Memory B cell (primary cell): ENCODE data around the gene SH3RF3.
A peak's percentile ranks its signal among the peaks of the same experiment; 100 is the strongest.

Source experiments
- ATAC-seq: fragments of 150-1000 bp; cut with Tn5 transposase; 2 replicates; pipeline ENCODE4 v1.10.0; 2021; ENCODE audit warnings: low read depth, mild to moderate bottlenecking, moderate library complexity
- DNase-seq, 2 donors: peaks; one replicate each; pipeline ENCODE4 v3.0.0; 2022; ENCODE audit warnings: low spot score in 2 of 2
- H3K27ac Mint-ChIP-seq: one replicate; pipeline ENCODE4 v1.8.0; 2022; ENCODE audit warnings: mild to moderate bottlenecking, moderate library complexity, mixed read lengths
- H3K27me3 Mint-ChIP-seq: one replicate; pipeline ENCODE4 v1.8.0; 2022; ENCODE audit warnings: mixed read lengths
- H3K36me3 Mint-ChIP-seq: one replicate; pipeline ENCODE4 v1.8.0; 2022; ENCODE audit warnings: mild to moderate bottlenecking, mixed read lengths
- H3K4me1 Mint-ChIP-seq: one replicate; pipeline ENCODE4 v1.8.0; 2022; ENCODE audit warnings: mixed read lengths
- H3K4me3 Mint-ChIP-seq: one replicate; pipeline ENCODE4 v1.8.0; 2022; ENCODE audit warnings: mild to moderate bottlenecking, moderate library complexity, mixed read lengths
- H3K9me3 Mint-ChIP-seq: one replicate; pipeline ENCODE4 v1.8.0; 2022; ENCODE audit warnings: mixed read lengths

SH3RF3 gene

DNA sequence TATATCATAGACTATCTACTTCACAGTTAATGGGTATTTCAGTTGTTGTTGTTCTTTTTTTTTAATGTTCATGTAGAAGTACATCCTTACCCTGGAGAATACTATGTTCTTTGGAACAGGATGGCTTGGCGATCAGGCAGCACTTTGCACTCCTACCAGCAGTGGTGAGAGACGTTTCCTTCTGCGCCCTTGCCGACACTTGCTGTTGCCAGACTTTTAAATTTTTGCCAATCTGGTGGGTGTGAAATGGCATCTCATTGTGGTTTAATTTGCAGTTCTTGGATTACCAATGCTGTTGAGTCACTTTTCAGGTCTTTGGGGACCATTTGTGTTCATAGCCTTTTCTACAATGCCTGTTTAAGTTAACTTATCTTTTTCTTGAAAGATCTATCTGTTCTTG is 197.3 kb downstream of the SH3RF3 start:
- H3K9me3 Mint-ChIP-seq, result no peaks in the 10 kb centered on the region
- peaks cover 5% of the 10 kb centered on the region for H3K27me3 Mint-ChIP-seq
- ATAC-seq, result no peak
- H3K4me1 Mint-ChIP-seq, result no peaks in the 10 kb centered on the region
- H3K36me3 Mint-ChIP-seq, result no peaks in the 10 kb centered on the region
- H3K27ac Mint-ChIP-seq, result no peak overlapping the region
- DNase-seq, result no peak
- no peak overlapping the region for H3K4me3 Mint-ChIP-seq

DNA sequence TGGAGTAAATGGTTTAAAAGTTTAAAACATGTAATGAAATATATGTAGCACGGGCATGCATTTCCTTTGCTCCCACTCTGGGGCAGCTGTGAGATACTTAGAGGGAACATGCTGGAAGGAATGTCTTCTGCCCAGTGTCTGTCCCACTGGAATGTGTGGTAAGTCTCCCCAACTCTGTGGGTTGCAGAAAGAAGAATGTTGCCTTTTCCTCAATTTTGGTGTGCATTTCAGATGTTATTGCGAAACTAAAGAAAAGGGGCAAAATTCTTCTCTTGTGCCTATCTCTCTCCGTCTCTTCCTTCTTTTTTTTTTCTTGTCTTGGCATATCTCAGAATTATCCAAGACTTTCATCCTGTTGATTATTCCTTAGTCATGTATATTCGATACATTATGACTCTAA is 201.1 kb downstream of the SH3RF3 start:
- no peak overlapping the region for H3K27ac Mint-ChIP-seq
- DNase-seq (no peak), ATAC-seq (no peak)
- H3K4me3 Mint-ChIP-seq, result no peak overlapping the region
- H3K27me3 Mint-ChIP-seq, result peaks cover 5% of the 10 kb centered on the region
- no peaks in the 10 kb centered on the region for H3K9me3 Mint-ChIP-seq
- H3K36me3 Mint-ChIP-seq, result no peaks in the 10 kb centered on the region
- H3K4me1 Mint-ChIP-seq, result peaks cover 6% of the 10 kb centered on the region

DNA sequence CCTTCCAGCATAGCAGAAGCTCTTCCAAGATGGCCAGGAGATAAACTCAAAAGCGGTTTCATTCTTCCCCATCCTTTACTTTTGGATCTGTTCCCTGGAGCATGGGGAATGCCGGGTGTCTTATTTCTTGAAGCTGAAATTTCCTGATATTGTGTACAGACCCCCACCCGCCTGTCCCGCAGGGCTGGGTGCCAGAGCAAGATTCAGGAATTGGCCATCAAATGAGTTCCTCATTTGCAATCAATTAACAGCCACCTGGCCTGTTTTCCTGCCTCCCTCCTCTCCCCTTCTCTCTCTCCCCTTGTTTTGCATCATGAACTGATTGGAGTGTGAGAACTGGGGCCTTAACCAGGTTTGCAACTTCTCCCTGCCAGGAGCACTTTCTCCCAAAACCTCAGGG is 202.1 kb downstream of the SH3RF3 start:
- H3K36me3 Mint-ChIP-seq, result no peaks in the 10 kb centered on the region
- no peak overlapping the region for H3K27ac Mint-ChIP-seq
- peaks cover 12% of the 10 kb centered on the region for H3K4me1 Mint-ChIP-seq
- ATAC-seq (no peak), DNase-seq (no peak)
- no peak overlapping the region for H3K4me3 Mint-ChIP-seq
- peaks cover 10% of the 10 kb centered on the region for H3K27me3 Mint-ChIP-seq
- no peaks in the 10 kb centered on the region for H3K9me3 Mint-ChIP-seq

DNA sequence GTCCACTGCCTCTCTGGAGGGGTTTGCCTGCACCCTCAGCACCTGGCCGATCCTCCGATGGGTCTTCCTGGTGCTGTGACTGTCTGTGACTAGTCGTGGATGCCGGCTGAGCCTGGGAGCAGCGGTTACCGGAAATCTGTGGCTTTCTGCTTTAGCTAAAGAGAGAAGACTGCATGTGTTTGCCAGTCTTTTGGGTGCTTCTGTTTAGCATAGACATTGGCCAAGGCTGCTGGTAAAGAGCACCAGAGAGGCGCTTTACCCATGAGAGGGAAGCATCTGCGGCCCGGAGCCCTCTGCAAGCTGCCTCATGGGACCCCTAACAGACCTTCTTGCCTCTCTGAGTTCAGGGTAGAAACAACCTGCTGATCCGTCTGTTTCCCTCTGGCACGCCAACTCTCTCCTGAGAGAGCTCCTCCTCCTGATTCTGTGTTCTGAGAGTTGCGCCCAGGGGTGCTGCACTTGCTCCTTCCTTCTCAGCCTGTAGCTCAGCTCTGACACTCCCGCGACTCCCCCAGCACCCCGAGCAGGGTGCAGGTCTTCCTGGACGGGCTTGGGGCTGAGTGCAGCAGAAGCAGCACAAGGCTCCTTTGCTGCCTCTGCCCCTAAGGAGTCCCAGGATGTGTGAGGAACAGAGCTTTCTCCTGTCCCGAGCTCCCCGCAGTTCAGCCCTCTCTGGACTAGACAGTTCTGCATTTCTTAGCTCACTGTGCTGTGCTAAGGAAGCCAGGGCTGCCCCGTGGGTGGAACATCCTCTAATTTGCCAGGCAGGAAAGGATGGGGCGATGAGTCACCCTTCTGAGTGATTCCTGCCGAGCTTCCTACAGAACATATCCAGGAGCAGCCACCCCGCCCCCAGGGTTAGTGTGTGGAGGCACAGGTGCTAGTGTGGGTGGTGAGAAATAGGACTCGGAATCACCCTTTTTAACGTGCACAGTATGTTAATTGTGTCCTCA is 203.2 kb downstream of the SH3RF3 start:
- H3K4me1 Mint-ChIP-seq, result peaks cover 12% of the 10 kb centered on the region
- DNase-seq, result no peak
- H3K27ac Mint-ChIP-seq, result peak overlapping the region; percentile 53
- H3K27me3 Mint-ChIP-seq, result peaks cover 14% of the 10 kb centered on the region
- peak; percentile 39 for ATAC-seq
- no peaks in the 10 kb centered on the region for H3K9me3 Mint-ChIP-seq
- no peaks in the 10 kb centered on the region for H3K36me3 Mint-ChIP-seq
- H3K4me3 Mint-ChIP-seq, result peak overlapping the region; percentile 75

DNA sequence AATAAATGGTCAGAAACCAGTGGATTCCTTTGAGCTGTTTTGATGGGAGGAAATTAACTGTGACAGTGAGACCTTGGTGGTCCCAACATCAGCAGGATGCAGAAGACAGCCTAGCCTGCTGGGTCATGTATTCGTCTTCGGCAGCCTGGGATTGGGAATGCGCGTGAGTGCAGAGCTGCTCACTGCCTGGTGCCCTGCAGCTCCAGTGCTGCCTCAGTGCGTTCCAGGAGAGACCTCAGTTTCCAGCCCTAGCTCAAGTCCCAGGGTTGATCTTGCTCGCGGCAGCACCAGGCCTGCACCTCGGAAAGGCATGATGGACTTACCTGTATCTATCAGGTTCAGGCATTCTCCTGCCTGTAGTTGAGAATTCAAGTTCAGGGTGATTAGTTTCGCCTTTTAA is 203.9 kb downstream of the SH3RF3 start:
- DNase-seq, result no peak
- no peaks in the 10 kb centered on the region for H3K36me3 Mint-ChIP-seq
- H3K4me1 Mint-ChIP-seq, result peaks cover 12% of the 10 kb centered on the region
- H3K4me3 Mint-ChIP-seq, result no peak overlapping the region
- H3K9me3 Mint-ChIP-seq, result no peaks in the 10 kb centered on the region
- no peak for ATAC-seq
- no peak overlapping the region for H3K27ac Mint-ChIP-seq
- H3K27me3 Mint-ChIP-seq, result peaks cover 16% of the 10 kb centered on the region

DNA sequence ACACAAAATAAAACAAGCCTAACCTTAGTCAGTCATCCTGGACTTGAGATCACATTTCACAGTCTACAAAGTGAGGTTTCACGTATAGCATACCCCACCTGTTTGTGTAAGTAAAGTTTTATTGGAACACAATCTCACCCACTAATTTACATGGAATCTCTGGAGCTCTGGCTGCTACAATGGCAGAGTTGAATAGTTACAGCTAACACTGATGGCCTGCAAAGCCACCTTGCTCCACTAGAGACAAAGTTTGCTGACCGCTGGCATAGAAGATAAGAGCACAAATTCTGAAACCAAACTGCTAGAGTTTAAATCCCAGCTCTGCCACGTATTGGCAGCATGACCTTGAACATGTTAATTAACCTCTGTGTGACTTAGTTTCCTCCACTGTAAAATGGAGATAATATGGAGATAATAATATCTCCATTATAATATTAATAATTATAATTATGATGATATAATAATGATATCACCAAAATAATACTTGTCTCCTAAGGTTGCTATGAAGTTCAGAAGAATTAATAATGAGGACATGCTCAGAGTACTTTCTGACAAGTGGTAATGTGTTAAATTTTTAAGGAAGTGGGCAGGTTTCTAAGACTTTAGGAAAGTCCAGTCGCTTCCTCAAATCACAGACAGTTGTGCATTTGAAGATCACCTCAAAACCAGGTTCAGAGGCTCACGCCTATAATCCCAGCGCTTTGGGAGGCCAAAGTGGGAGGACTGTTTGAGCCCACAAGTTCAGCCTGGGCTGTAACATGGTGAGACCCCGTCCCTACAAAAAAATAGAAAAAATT is 204.6 kb downstream of the SH3RF3 start:
- ATAC-seq (no peak), DNase-seq (no peak)
- Mint-ChIP-seq H3K4me1 (peaks cover 12% of the 10 kb centered on the region), H3K4me3 (no peak overlapping the region), H3K27ac (no peak overlapping the region), H3K27me3 (peaks cover 16% of the 10 kb centered on the region), H3K36me3 (no peaks in the 10 kb centered on the region), H3K9me3 (no peaks in the 10 kb centered on the region)

DNA sequence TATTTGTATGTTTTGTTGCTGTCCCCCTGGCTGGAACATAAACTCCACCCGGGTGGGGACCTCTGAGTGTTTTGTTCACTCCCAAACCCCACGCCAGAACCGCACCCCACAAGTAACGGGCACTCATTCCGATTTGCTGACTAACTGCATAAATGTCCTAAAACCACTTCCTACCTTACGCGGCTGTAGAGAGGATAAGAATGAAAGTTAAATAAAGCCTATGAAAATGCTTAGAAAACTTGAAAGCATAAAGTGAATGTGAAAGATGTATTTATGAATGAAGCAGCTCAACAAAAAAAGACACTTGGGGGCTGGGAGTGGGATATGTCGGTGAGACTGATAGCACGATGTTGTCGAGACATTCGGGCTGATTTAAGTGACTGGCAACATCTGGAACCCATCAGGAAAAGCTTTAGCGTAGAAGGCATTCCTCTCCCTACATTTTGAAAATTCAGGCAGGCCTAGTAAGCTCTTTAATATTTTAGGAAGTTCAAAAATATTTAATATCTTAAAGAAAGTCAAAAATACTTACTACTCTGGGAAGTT is 206.7 kb downstream of the SH3RF3 start:
- Mint-ChIP-seq H3K36me3 (no peaks in the 10 kb centered on the region), H3K4me1 (peaks cover 12% of the 10 kb centered on the region), H3K4me3 (no peak overlapping the region), H3K27me3 (peaks cover 14% of the 10 kb centered on the region), H3K9me3 (no peaks in the 10 kb centered on the region), H3K27ac (no peak overlapping the region)
- ATAC-seq (no peak), DNase-seq (no peak)

DNA sequence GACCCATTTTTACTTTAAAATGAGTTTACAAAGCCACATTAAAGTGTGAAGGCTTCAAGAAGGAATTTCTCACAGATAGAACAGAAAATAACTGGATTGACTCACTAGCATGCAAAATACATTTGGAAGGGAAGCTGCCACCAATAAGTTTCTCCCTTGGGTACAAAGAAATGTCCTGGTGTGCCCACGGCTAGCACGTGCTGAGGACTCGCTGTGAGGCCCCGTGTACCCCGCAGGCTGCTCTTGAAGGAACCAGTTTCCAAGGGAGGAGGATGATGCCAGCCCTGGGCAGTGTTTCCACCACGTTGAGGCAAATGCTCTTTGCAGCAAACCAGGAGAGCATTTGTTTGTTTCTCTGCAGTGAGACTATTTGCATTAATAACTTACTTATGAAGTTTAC is 207.3 kb downstream of the SH3RF3 start:
- no peaks in the 10 kb centered on the region for H3K9me3 Mint-ChIP-seq
- H3K36me3 Mint-ChIP-seq, result no peaks in the 10 kb centered on the region
- H3K4me1 Mint-ChIP-seq, result peaks cover 12% of the 10 kb centered on the region
- no peak overlapping the region for H3K4me3 Mint-ChIP-seq
- DNase-seq, result no peak
- peaks cover 15% of the 10 kb centered on the region for H3K27me3 Mint-ChIP-seq
- ATAC-seq, result no peak
- no peak overlapping the region for H3K27ac Mint-ChIP-seq

DNA sequence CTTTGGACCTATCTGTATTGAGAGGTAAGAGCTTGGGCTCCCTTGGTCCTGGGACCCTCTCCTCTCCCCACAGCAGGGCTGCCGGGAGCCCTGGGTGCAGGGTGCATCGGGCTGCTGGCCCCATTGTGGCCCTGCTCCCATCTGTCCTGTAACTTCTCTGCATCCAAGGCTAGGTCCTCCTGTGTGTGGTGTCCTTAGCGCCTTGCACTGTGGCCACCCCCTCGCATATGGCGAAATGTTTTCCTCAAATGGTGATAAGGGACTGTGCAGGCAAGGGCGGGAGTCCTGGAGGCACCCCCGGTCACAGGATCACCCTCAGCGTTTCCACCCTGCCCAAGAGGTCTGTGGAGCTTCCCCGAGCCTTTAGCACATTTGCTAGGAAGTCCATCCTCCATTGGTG is 208.2 kb downstream of the SH3RF3 start:
- Mint-ChIP-seq H3K27me3 (peaks cover 15% of the 10 kb centered on the region), H3K36me3 (no peaks in the 10 kb centered on the region), H3K9me3 (no peaks in the 10 kb centered on the region), H3K4me3 (no peak overlapping the region), H3K4me1 (peaks cover 9% of the 10 kb centered on the region), H3K27ac (no peak overlapping the region)
- ATAC-seq, result no peak
- no peak for DNase-seq

DNA sequence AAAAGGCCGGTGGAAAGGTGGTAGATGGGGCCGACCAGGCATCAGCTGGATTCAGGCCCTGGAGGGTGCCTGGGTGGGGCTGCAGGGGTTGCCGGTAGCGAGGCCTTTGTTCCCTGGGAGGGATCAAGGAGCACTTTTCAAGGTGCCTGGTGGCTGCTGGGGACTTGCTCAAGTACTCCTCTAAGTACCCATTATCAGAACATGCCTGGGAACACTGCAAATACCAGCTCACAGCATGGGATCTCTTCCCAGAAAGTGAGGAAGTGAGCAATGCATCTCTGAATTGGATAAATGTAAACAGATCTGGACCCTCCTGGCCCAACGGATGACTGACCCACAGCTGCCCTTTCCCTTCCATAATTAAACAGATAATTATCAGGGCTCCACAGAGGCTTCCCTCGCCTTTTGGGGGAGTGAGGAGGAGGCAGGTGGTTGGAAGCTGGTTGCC is 210.5 kb downstream of the SH3RF3 start:
- H3K9me3 Mint-ChIP-seq, result no peaks in the 10 kb centered on the region
- no peak overlapping the region for H3K4me3 Mint-ChIP-seq
- H3K27ac Mint-ChIP-seq, result no peak overlapping the region
- no peaks in the 10 kb centered on the region for H3K36me3 Mint-ChIP-seq
- H3K27me3 Mint-ChIP-seq, result peaks cover 17% of the 10 kb centered on the region
- DNase-seq (no peak), ATAC-seq (no peak)
- H3K4me1 Mint-ChIP-seq, result peaks cover 5% of the 10 kb centered on the region

DNA sequence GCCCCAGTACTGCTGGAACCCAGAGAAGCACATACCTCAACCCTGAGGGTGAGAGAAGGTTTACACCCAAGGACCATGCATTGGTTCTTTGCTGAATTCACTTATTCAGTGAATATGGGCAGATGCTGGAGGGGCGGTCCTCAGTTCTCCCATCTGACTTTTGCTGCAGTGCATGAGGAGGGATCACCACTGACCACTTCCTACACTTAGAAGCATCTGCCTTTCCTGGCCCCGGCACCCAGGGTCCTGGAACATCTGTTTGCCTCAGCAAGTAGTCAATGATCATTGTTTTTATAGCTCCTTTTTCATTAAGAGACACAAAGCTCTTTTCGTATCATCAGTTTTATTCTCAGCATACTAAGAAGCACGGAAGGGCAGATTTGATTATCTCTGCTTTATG is 211.4 kb downstream of the SH3RF3 start:
- ATAC-seq, result no peak
- peaks cover 14% of the 10 kb centered on the region for H3K27me3 Mint-ChIP-seq
- H3K4me3 Mint-ChIP-seq, result no peak overlapping the region

DNA sequence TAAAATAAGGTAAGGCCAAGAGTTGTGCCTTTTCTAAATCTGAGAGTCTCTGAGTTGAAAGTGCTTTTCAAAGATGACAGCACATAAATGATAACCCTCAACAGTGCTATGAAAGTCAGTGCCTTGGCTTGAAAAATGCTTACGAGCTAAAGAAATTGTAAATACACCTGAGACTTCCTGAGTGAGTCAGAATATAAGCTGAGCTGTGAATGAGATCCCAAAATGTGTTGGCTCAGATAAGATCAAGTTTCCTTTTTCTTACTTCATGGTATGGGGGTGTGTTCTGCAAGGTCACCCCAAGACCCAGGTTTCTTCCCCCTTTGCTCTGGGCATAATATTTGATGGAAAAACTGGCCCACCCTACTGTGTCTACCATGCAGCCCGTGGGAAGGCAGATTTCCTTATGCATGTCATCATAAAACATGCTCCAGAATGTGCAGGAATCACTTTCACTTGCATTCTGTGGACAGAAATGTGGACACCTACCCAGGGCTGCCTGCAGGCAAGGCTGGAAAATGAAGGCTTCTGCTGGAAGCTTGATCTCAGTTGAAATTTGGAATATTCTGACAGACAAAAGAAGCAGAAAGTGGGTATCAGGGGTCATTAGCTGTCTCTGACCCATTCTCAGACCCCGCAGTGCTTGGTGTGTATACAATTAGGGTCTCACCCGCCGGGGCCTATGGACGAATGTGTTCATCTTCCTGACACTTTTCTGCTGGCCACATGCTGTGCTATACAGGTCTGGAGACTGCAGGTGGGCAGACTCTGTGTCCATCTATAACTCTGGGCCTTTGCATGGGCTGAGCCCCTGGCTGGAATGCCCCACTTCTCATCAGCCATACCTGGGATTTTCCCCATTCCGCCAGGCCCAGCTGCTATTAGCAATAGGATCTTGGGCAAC is 212.6 kb downstream of the SH3RF3 start:
- no peak overlapping the region for H3K27ac Mint-ChIP-seq
- no peak for DNase-seq
- H3K4me1 Mint-ChIP-seq, result no peaks in the 10 kb centered on the region
- H3K9me3 Mint-ChIP-seq, result no peaks in the 10 kb centered on the region
- peaks cover 12% of the 10 kb centered on the region for H3K27me3 Mint-ChIP-seq
- no peak for ATAC-seq
- no peaks in the 10 kb centered on the region for H3K36me3 Mint-ChIP-seq
- H3K4me3 Mint-ChIP-seq, result no peak overlapping the region

More for the DNA sequence above, 211.4 kb downstream of the SH3RF3 start:
- H3K27ac Mint-ChIP-seq, result no peak overlapping the region
- no peaks in the 10 kb centered on the region for H3K36me3 Mint-ChIP-seq
- H3K9me3 Mint-ChIP-seq, result no peaks in the 10 kb centered on the region
- no peak for DNase-seq
- H3K4me1 Mint-ChIP-seq, result peaks cover 4% of the 10 kb centered on the region

DNA sequence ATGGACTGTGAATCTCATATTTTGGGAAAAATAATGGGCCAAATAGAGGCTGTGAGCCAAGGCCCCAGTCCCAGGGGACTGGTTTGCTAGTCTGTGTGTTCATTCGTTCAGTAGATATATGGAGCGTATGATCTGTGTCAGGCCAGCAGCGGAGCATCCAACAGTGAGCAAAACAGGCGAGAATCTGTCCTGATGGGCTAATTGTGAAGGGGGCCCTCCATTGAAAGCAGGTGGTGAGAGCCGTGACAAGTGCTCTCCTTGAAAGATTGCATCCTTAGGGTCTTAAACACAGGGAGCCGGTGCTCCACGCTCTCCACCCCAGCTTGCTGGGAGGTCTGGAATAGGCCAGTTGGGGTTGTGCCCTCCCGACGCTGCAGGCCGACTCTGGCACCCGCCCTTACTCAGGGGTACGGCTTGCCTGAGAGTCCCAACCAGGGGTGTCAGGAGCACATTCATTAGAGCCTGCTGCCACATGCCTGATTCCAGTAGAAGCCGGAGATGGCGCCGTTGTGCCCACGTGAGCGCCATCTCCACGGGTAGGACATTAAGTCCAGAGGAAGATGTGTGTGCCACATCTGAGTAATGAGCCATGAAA is 213.3 kb downstream of the SH3RF3 start:
- Mint-ChIP-seq H3K27ac (no peak overlapping the region), H3K4me1 (no peaks in the 10 kb centered on the region), H3K9me3 (no peaks in the 10 kb centered on the region), H3K27me3 (peaks cover 7% of the 10 kb centered on the region), H3K36me3 (no peaks in the 10 kb centered on the region), H3K4me3 (no peak overlapping the region)
- DNase-seq (no peak), ATAC-seq (no peak)
